CD14-positive monocyte (primary cell): ENCODE data around the gene POLD3. TPM values are rescaled to one million over a fixed set of nuclear protein-coding genes. Genes with fewer than 3 reads are reported as not detected.

ENCODE experiments used
- DNase-seq, 3 donors: peaks; one replicate each; pipeline ENCODE4 v3.0.0-alpha.2; 2011 to 2022
- H2AFZ ChIP-seq: 2 replicates; pipeline ENCODE4 v1.6.0; 2012; ENCODE audit warnings: mild to moderate bottlenecking, low read depth, low read length, inconsistent platforms; ENCODE audit not compliant: insufficient read depth, poor library complexity, severe bottlenecking
- H3K27ac ChIP-seq, 2 donors: 1 replicate in 1 of 2; 2 replicates in 1 of 2; pipeline ENCODE4 v1.5.1; 2012 to 2013; ENCODE audit warnings: low read length in 2 of 2, control low read depth in 1 of 2, inconsistent platforms in 1 of 2, low read depth in 1 of 2, mild to moderate bottlenecking in 1 of 2
- H3K27me3 ChIP-seq, 2 donors: one replicate each; pipeline versions ENCODE4 v1.6.0 to v1.6.1; 2011 to 2013; ENCODE audit warnings: low read length in 2 of 2; ENCODE audit not compliant: control insufficient read depth in 2 of 2, insufficient read depth in 2 of 2
- H3K36me3 ChIP-seq, 2 donors: replicated peaks in 1 of 2; 1 replicate in 1 of 2; 2 replicates in 1 of 2; pipeline versions ENCODE4 v1.5.1 to v1.6.1; 2012 to 2013; ENCODE audit warnings: low read length in 2 of 2, control low read depth in 1 of 2, inconsistent platforms in 1 of 2, mild to moderate bottlenecking in 1 of 2; ENCODE audit not compliant: insufficient read depth in 2 of 2, control insufficient read depth in 1 of 2
- H3K4me1 ChIP-seq, 2 donors: 1 replicate in 1 of 2; 2 replicates in 1 of 2; pipeline versions ENCODE4 v1.5.1 to v1.6.1; 2012 to 2013; ENCODE audit warnings: low read length in 2 of 2, control low read depth in 1 of 2, inconsistent platforms in 1 of 2, mild to moderate bottlenecking in 1 of 2, moderate library complexity in 1 of 2; ENCODE audit not compliant: insufficient read depth in 2 of 2, control insufficient read depth in 1 of 2
- H3K4me2 ChIP-seq: replicated peaks from 2 replicates; pipeline ENCODE3; 2012; ENCODE audit warnings: low read length, moderate library complexity, mild to moderate bottlenecking; ENCODE audit not compliant: poor library complexity, severe bottlenecking; ENCODE audit errors: extremely low read depth
- H3K4me3 ChIP-seq, 3 experiments: fragments of 200-600 bp in 1 of 3; sonication (generic) in 1 of 3; replicated peaks in 1 of 3; 1 replicate in 2 of 3; 2 replicates in 1 of 3; pipeline ENCODE4 v1.5.1; 2011 to 2013; ENCODE audit warnings: low read length in 3 of 3, mild to moderate bottlenecking in 3 of 3, control low read depth in 2 of 3, low read depth in 2 of 3, inconsistent platforms in 1 of 3, moderate library complexity in 1 of 3
- H3K79me2 ChIP-seq: 2 replicates; pipeline ENCODE4 v1.6.0; 2012; ENCODE audit warnings: mild to moderate bottlenecking, control low read depth, inconsistent platforms, low read length, moderate library complexity; ENCODE audit not compliant: insufficient read depth
- H3K9ac ChIP-seq: 2 replicates; pipeline ENCODE4 v1.6.0; 2017; ENCODE audit warnings: low read length, mild to moderate bottlenecking; ENCODE audit not compliant: insufficient read depth, poor library complexity, severe bottlenecking
- H3K9me3 ChIP-seq, 2 donors: replicated peaks in 1 of 2; 1 replicate in 1 of 2; 2 replicates in 1 of 2; pipeline versions ENCODE4 v1.5.1 to v1.6.1; 2012 to 2013; ENCODE audit warnings: low read length in 2 of 2, control low read depth in 1 of 2; ENCODE audit not compliant: control insufficient read depth in 1 of 2, insufficient read depth in 1 of 2
- H4K20me1 ChIP-seq: 2 replicates; pipeline ENCODE4 v1.6.0; 2012; ENCODE audit warnings: mild to moderate bottlenecking, low read length, control low read depth, moderate library complexity; ENCODE audit not compliant: insufficient read depth
- H3K27ac Mint-ChIP-seq, 7 donors: one replicate each; pipeline ENCODE4 v1.8.0; 2020; ENCODE audit warnings: mild to moderate bottlenecking in 7 of 7, mixed read lengths in 7 of 7, moderate library complexity in 6 of 7, inconsistent platforms in 2 of 7
- H3K27me3 Mint-ChIP-seq, 3 donors: one replicate each; pipeline ENCODE4 v1.8.0; 2021 to 2022; ENCODE audit warnings: low read depth in 3 of 3, mild to moderate bottlenecking in 3 of 3, mixed read lengths in 3 of 3, moderate library complexity in 3 of 3, inconsistent platforms in 1 of 3
- H3K36me3 Mint-ChIP-seq, 2 donors: one replicate each; pipeline ENCODE4 v1.8.0; 2020; ENCODE audit warnings: mixed read lengths in 2 of 2, inconsistent platforms in 1 of 2, mild to moderate bottlenecking in 1 of 2
- H3K4me1 Mint-ChIP-seq: one replicate; pipeline ENCODE4 v1.8.0; 2020; ENCODE audit warnings: mild to moderate bottlenecking, mixed read lengths
- H3K4me3 Mint-ChIP-seq, 2 donors: one replicate each; pipeline ENCODE4 v1.8.0; 2020; ENCODE audit warnings: mild to moderate bottlenecking in 2 of 2, mixed read lengths in 2 of 2, moderate library complexity in 1 of 2
- H3K9me3 Mint-ChIP-seq, 7 donors: one replicate each; pipeline ENCODE4 v1.8.0; 2020 to 2022; ENCODE audit warnings: mixed read lengths in 7 of 7, mild to moderate bottlenecking in 6 of 7, moderate library complexity in 6 of 7, inconsistent platforms in 2 of 7
- CTCF ChIP-seq: fragments of 200-600 bp; IDR thresholded peaks from one replicate; pipeline ENCODE4 v1.8.0; 2022; ENCODE audit warnings: antibody characterized with exemption, mild to moderate bottlenecking
- WGBS: methylation state at CpG from one replicate; pipeline ENCODE4 v1.1.5; 2013; ENCODE audit warnings: missing lambda C conversion rate; ENCODE audit not compliant: insufficient coverage; 5-methylcytosine and 5-hydroxymethylcytosine counted together
- intact Hi-C, 2 donors: fragments of 100-400 bp; cut with micrococcal nuclease; formaldehyde crosslinking; loops; one replicate each; pipeline versions ENCODE4 v1.15.0 to v1.15.1; 2023
- polyA plus RNA-seq, 3 donors: library from polyadenylated mRNA; depleted of rRNA in 1 of 3; unstranded in 2 of 3; stranded (reverse) in 1 of 3; fragments of 300-500 nt in 2 of 3; fragments of >200 nt in 1 of 3; fragmentation: Illumina TruSeq in 2 of 3; gene quantifications; 1 replicate in 2 of 3; 2 replicates in 1 of 3; pipeline ENCODE4 v1.2.3, GENCODE V29; 2012 to 2021

The POLD3 gene
- polyA plus RNA-seq, 3 donors = 11.3 to 29.9 (median 26.2) TPM

DNA sequence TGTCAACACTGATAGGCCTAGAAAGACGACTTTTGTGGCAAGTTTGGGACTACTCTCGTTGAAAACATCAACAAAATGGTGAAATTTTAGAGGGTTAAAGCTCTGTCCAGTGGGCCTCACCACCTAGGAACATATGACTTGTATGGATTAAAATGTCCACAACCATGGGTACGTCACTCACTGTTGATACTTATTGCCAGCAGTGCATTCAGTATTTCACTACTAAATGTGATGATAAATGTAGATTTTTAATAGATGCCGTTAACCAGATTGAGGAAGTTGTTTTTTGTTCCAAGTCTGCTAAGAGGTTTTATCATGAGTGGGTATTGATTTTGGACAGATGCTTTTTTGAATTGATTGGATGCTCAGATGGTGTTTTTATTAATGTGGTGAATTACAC, 33.7 kb downstream of the POLD3 start:
- Histone ChIP-seq H3K27me3 (no peaks in the 10 kb centered on the region), H3K9me3 (no peaks in the 10 kb centered on the region), H3K79me2 (peaks cover 3% of the 10 kb centered on the region), H3K4me1 (no peaks in the 10 kb centered on the region), H4K20me1 (no peaks in the 10 kb centered on the region), H3K9ac (no peak overlapping the region), H3K4me3 (no peak overlapping the region), H3K4me2 (no peak overlapping the region), H3K27ac (no peak overlapping the region), H2AFZ (no peak overlapping the region), H3K36me3 (peaks cover 58 to 88% of the 10 kb centered on the region in 2 donors)
- no peak for TF ChIP-seq CTCF
- Mint-ChIP-seq H3K4me1 (peaks cover 16% of the 10 kb centered on the region), H3K36me3 (peaks cover 55 to 70% of the 10 kb centered on the region in 2 donors), H3K9me3 (peaks cover 0 to 2% (median 0%) of the 10 kb centered on the region in 7 donors), H3K27me3 (peaks cover 0 to 2% (median 0%) of the 10 kb centered on the region in 3 donors), H3K4me3 (no peak overlapping the region), H3K27ac (no peak overlapping the region)
- DNase-seq = no peak
- intact Hi-C loops = no loop called here
- WGBS = 100% methylated on average over 1 of the region's 4 CpGs

GRCh38 chr11:74626604-74627003, 34.2 kb downstream of the POLD3 start:
- Histone ChIP-seq H3K4me1 (no peaks in the 10 kb centered on the region), H3K36me3 (peaks cover 57 to 88% of the 10 kb centered on the region in 2 donors), H3K27me3 (no peaks in the 10 kb centered on the region), H3K79me2 (peaks cover 3% of the 10 kb centered on the region), H3K4me3 (no peak overlapping the region), H3K4me2 (no peak overlapping the region), H4K20me1 (no peaks in the 10 kb centered on the region), H3K9me3 (no peaks in the 10 kb centered on the region), H3K9ac (no peak overlapping the region), H3K27ac (no peak overlapping the region), H2AFZ (no peak overlapping the region)
- TF ChIP-seq CTCF = no peak
- peaks cover 16% of the 10 kb centered on the region for H3K4me1 Mint-ChIP-seq
- H3K27ac Mint-ChIP-seq = no peak overlapping the region
- 100% methylated on average over 2 of the region's 5 CpGs for WGBS
- H3K9me3 Mint-ChIP-seq = peaks cover 0 to 2% (median 0%) of the 10 kb centered on the region in 7 donors
- intact Hi-C loops = no loop called here
- peaks cover 55 to 70% of the 10 kb centered on the region in 2 donors for H3K36me3 Mint-ChIP-seq
- H3K27me3 Mint-ChIP-seq = peaks cover 0 to 2% (median 0%) of the 10 kb centered on the region in 3 donors
- H3K4me3 Mint-ChIP-seq = no peak overlapping the region
- DNase-seq = no peak
